Measurements from ENCODE around the gene MACO1. TPM values are rescaled to one million over a fixed set of nuclear protein-coding genes. Genes with fewer than 3 reads are reported as not detected.

The MACO1 gene
- total and polyA plus RNA-seq, 4 donors = 15.3 to 23.2 (median 20.6) TPM

- TF ChIP-seq FOXA1 (IDR thresholded peaks at IDR 0.05) (no peak), RAD21 (IDR thresholded peaks at IDR 0.05) (peak; percentile 22 to 30)
These were observed 4.9 kb downstream of the MACO1 start (continued) for GRCh38 chr1:25435397-25436108.

GRCh38 chr1:25437672-25438071 is 7.0 kb downstream of the MACO1 start:
- Histone ChIP-seq H3K36me3 (ENCODE audit: control insufficient read depth in 4 of 4, insufficient read depth in 3 of 4, low read depth in 1 of 4, low read length in 3 of 4) (peaks cover 0 to 4% (median 0%) of the 10 kb centered on the region in 4 donors), H3K4me3 (ENCODE audit: low read depth in 1 of 3, low read length in 3 of 3) (no peak overlapping the region), H3K4me1 (ENCODE audit: control insufficient read depth in 4 of 4, insufficient read depth in 4 of 4, low read length in 3 of 4) (peaks cover 6 to 56% (median 38%) of the 10 kb centered on the region in 4 donors), H3K9me3 (ENCODE audit: control insufficient read depth in 4 of 4, low read length in 3 of 4) (no peaks in the 10 kb centered on the region), H3K27ac (ENCODE audit: low read depth in 1 of 2, low read length in 2 of 2) (no peak overlapping the region), H3K9ac (ENCODE audit: low read depth in 1 of 2, low read length in 2 of 2) (no peak overlapping the region), H3K27me3 (ENCODE audit: control insufficient read depth in 4 of 4, insufficient read depth in 4 of 4, low read length in 3 of 4) (no peaks in the 10 kb centered on the region)
- TF ChIP-seq NR2F2 (IDR thresholded peaks at IDR 0.05) = no peak
- no peak for DNase-seq (ENCODE audit: low spot score)
- 97% methylated on average over 8 of the region's 8 CpGs for WGBS

GRCh38 chr1:25439287-25439686 is 8.6 kb downstream of the MACO1 start:
- Histone ChIP-seq H3K27ac (ENCODE audit: low read depth in 1 of 2, low read length in 2 of 2) (no peak overlapping the region), H3K9ac (ENCODE audit: low read depth in 1 of 2, low read length in 2 of 2) (no peak overlapping the region), H3K36me3 (ENCODE audit: control insufficient read depth in 4 of 4, insufficient read depth in 3 of 4, low read depth in 1 of 4, low read length in 3 of 4) (peaks cover 0 to 4% (median 0%) of the 10 kb centered on the region in 4 donors), H3K4me3 (ENCODE audit: low read depth in 1 of 3, low read length in 3 of 3) (no peak overlapping the region), H3K4me1 (ENCODE audit: control insufficient read depth in 4 of 4, insufficient read depth in 4 of 4, low read length in 3 of 4) (peaks cover 6 to 39% (median 24%) of the 10 kb centered on the region in 4 donors), H3K9me3 (ENCODE audit: control insufficient read depth in 4 of 4, low read length in 3 of 4) (no peaks in the 10 kb centered on the region), H3K27me3 (ENCODE audit: control insufficient read depth in 4 of 4, insufficient read depth in 4 of 4, low read length in 3 of 4) (no peaks in the 10 kb centered on the region)
- 86% methylated on average over 6 of the region's 6 CpGs for WGBS
- TF ChIP-seq EGR1 (IDR thresholded peaks at IDR 0.05; ENCODE audit: low read depth in 2 of 2) = no peak
- TF ChIP-seq GABPA (IDR thresholded peaks at IDR 0.05 in 1 of 2, conservative IDR thresholded peaks at IDR 0.05 in 1 of 2) = no peak
- TF ChIP-seq REST (IDR thresholded peaks at IDR 0.05) = no peak
- no peak for TF ChIP-seq FOXA2 (IDR thresholded peaks at IDR 0.05)
- no peak for TF ChIP-seq TAF1 (conservative IDR thresholded peaks at IDR 0.05)
- no peak for TF ChIP-seq RXRA (IDR thresholded peaks at IDR 0.05)
- no peak for TF ChIP-seq MAX (IDR thresholded peaks at IDR 0.05)
- no peak for TF ChIP-seq RAD21 (IDR thresholded peaks at IDR 0.05)
- no peak for TF ChIP-seq CTCF (IDR thresholded peaks at IDR 0.05; ENCODE audit: low read depth, low read length, missing input control)
- no peak for TF ChIP-seq NR2F2 (IDR thresholded peaks at IDR 0.05)
- no peak for TF ChIP-seq FOXA1 (IDR thresholded peaks at IDR 0.05)
- no peak for TF ChIP-seq ZBTB33 (IDR thresholded peaks at IDR 0.05)
- TF ChIP-seq YY1 (IDR thresholded peaks at IDR 0.05) = no peak
- TF ChIP-seq HNF4G (IDR thresholded peaks at IDR 0.05) = no peak
- TF ChIP-seq ATF3 (IDR thresholded peaks at IDR 0.05) = no peak
- no peak for TF ChIP-seq JUND (IDR thresholded peaks at IDR 0.05)
- no peak for TF ChIP-seq SP1 (IDR thresholded peaks at IDR 0.05)
- no peak for TF ChIP-seq HNF4A (conservative IDR thresholded peaks at IDR 0.05)
- no peak for DNase-seq (ENCODE audit: low spot score)
